Measurements from ENCODE around the gene TBPL1.

DNA sequence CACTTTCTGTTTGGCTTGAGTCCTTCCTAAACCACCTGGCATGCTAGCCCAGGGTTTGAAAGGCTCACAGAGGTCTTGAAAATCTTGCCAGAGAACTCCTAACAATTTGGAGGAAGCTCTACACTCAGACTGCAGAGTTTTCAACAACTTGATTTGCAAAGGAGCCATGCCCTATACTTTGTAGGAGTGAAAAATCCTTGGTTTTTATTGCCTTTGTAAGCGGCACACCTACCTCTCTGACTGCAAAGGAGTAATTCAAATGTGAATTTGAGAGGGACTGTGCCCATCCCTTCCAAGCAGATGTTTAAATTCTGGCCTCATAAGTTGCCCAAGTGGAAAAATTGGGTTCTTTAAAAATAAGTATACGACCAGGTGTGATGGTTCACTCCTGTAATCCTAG, 58.0 kb downstream of the TBPL1 start:
- TF ChIP-seq, protein P1, sequence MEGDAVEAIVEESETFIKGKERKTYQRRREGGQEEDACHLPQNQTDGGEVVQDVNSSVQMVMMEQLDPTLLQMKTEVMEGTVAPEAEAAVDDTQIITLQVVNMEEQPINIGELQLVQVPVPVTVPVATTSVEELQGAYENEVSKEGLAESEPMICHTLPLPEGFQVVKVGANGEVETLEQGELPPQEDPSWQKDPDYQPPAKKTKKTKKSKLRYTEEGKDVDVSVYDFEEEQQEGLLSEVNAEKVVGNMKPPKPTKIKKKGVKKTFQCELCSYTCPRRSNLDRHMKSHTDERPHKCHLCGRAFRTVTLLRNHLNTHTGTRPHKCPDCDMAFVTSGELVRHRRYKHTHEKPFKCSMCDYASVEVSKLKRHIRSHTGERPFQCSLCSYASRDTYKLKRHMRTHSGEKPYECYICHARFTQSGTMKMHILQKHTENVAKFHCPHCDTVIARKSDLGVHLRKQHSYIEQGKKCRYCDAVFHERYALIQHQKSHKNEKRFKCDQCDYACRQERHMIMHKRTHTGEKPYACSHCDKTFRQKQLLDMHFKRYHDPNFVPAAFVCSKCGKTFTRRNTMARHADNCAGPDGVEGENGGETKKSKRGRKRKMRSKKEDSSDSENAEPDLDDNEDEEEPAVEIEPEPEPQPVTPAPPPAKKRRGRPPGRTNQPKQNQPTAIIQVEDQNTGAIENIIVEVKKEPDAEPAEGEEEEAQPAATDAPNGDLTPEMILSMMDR (IDR thresholded peaks at IDR 0.05) = no peak
- TF ChIP-seq POLR2A (IDR thresholded peaks at IDR 0.05) = no peak
